H1 (cell line): Measurements from ENCODE around the gene ACE. TPM values are rescaled to one million over a fixed set of nuclear protein-coding genes. Genes with fewer than 3 reads are reported as not detected.

Experiments
- ASH2L ChIP-seq: fragments of 200-600, 300-600 bp; sonication (generic); IDR thresholded peaks from one replicate; pipeline ENCODE4 v1.7.1; 2017; ENCODE audit warnings: low read length
- CBX5 ChIP-seq: fragments of 300-800, 300-1000 bp; sonication (generic); IDR thresholded peaks from 2 replicates; pipeline ENCODE4 v1.7.1; 2016; ENCODE audit warnings: antibody characterized with exemption, low read length, low read depth
- POU5F1 ChIP-seq: IDR thresholded peaks from 2 replicates; pipeline ENCODE4 v1.6.1; 2011; ENCODE audit warnings: low read depth, mild to moderate bottlenecking, low read length, moderate library complexity
- polyA plus RNA-seq, 7 experiments: library from polyadenylated mRNA; depleted of rRNA in 3 of 7; stranded (reverse) in 5 of 7; unstranded in 2 of 7; fragments of >200 nt in 5 of 7; fragments of 200-250 nt in 2 of 7; gene quantifications; 1 replicate in 5 of 7; 2 replicates in 1 of 7; 4 replicates in 1 of 7; pipeline versions ENCODE4 v1.2.1 to v1.2.3, GENCODE V29; 2011 to 2013; ENCODE audit warnings: missing spikeins in 2 of 7, mixed read lengths in 2 of 7
- total RNA-seq: library from RNA; stranded (reverse); fragmentation: NEBNext Ultra II Directional; extraction: Animal tissue kit (Norgen Biotek cat#: 25700); gene quantifications from 2 replicates; pipeline ENCODE4 v1.2.1, GENCODE V29; 2021

ACE gene
- total and polyA plus RNA-seq, 2 of the 8 experiments (the other 6 are each of a cell fraction or from before 2014, with no cell fraction given): 2.5 to 5.5 TPM

DNA sequence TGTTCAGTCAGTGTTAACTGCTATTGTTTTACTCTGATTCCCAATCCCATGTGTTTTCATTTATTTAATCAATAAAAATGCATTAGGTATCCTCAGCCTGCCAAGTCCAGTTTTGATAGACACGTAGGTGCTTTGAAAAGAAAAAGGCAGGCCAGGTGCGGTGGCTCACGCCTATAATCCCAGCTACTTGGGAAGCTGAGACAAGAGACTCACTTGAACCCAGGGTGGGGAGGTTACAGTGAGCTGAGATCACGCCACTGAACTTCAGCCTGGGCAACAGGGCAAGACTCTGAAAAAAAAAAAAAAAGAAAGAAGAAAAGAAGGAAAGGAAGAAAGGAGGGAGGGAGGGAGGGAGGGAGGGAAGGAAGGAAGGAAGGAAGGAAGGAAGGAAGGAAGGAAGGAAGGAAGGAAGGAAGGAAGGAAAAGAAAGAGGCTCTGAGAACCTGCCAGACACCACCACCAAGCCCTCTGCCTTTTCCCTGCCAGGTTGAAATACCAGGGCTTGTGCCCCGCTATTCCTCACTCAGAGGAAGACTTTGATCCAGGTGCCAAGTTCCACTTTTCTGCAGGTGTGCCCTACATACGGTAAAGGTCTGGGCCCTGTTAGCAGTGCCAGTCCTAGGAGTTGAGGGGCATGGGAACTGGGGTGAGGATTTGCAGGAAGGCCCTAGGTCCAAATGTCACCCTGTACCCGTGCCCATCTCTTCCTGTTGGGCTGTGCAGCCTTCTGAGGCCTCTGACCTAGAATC, 36.2 kb downstream of the ACE start (continued):
- no peak for TF ChIP-seq CBX5
- TF ChIP-seq POU5F1: no peak
- TF ChIP-seq ASH2L: no peak
